ENCODE results near the gene KPNA2. TPM values are rescaled to one million over a fixed set of nuclear protein-coding genes. Genes with fewer than 3 reads are reported as not detected.
"Not testable (repeated sequence)": the region's sequence is repeated elsewhere in the genome, so short reads cannot be mapped to it uniquely, and the experiment has no call there.

KPNA2 gene
- polyA plus RNA-seq, 1 donor from 2014 or later = 81.2 TPM

DNA sequence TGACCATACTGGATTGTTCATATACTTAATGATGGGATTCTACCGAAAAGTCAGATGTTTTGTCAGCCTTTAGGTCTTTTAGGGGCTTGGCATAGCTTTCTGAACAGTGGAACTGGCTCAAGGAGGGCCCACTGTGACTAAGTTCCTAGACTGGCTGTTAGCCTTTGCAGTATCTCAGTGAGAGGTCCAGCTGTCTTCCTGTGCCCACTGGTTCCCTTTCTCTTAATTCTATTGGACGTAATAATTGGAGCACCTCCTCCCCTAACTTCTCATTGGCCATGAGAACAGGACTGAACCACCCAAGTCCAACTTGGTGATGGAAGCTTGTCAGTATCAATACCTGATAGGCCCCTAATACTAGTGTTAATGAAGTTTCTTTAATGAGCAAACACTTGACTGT, 13.5 kb downstream of the KPNA2 start:
- no peaks in the 10 kb centered on the region for H3F3A ChIP-seq (ENCODE audit: insufficient read depth, low read length, poor library complexity, severe bottlenecking)
- H3K79me2 ChIP-seq (replicated peaks; ENCODE audit: insufficient read depth, low read length) = no peaks in the 10 kb centered on the region
- H3K9me3 ChIP-seq (ENCODE audit: low read length) = no peaks in the 10 kb centered on the region
- no peak overlapping the region for H3K27ac ChIP-seq (ENCODE audit: low read length)
- no peak overlapping the region for H3K4me2 ChIP-seq (ENCODE audit: low read length)
- H3K9me2 ChIP-seq (ENCODE audit: insufficient read depth, low read length) = no peaks in the 10 kb centered on the region
- no peaks in the 10 kb centered on the region for H4K20me1 ChIP-seq (ENCODE audit: insufficient read depth)
- H3K9ac ChIP-seq (ENCODE audit: low read length) = no peak overlapping the region
- H2AFZ ChIP-seq (ENCODE audit: low read depth, low read length) = no peak overlapping the region
- no peaks in the 10 kb centered on the region for H3K27me3 ChIP-seq (ENCODE audit: insufficient read depth, low read depth, low read length)
- no peaks in the 10 kb centered on the region for H3K36me3 ChIP-seq (ENCODE audit: insufficient read depth, low read length)
- H3K4me3 ChIP-seq (ENCODE audit: low read length) = no peak overlapping the region
- no peak for TF ChIP-seq RAD21 (conservative IDR thresholded peaks at IDR 0.05)

DNA sequence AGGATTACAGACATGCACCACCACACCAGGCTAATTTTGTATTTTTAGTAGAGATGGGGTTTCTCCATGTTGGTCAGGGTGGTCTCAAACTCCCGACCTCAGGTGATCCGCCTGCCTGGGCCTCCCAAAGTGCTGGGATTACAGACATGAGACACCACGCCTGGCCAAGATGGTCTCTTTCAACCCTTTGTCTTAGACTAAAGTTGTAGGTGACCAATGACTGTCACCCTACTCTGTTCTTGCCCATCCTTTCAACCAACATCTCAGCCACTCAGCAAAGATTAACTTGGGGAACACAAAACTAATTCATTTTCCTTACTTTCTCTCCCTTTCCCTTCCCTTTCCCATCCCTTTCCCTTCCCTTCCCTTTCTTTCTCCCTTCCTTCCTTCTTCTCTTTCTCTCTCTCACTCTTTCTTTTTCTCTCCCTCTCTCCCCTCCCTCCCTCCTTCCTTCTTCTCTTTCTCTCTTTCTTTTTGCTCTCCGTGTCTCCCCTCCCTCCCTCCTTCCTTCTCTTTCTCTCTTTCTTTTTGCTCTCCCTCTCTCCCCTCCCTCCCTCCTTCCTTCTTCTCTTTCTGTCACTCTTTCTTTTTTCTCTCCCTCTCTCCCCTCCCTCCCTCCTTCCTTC, 14.4 kb downstream of the KPNA2 start:
- not testable (repeated sequence) for H3F3A ChIP-seq (ENCODE audit: insufficient read depth, low read length, poor library complexity, severe bottlenecking); H2AFZ ChIP-seq (ENCODE audit: low read depth, low read length); H4K20me1 ChIP-seq (ENCODE audit: insufficient read depth); H3K4me2 ChIP-seq (ENCODE audit: low read length); H3K4me3 ChIP-seq (ENCODE audit: low read length); H3K79me2 ChIP-seq (replicated peaks; ENCODE audit: insufficient read depth, low read length); H3K9me2 ChIP-seq (ENCODE audit: insufficient read depth, low read length); H3K36me3 ChIP-seq (ENCODE audit: insufficient read depth, low read length); H3K9ac ChIP-seq (ENCODE audit: low read length); H3K27me3 ChIP-seq (ENCODE audit: insufficient read depth, low read depth, low read length); H3K9me3 ChIP-seq (ENCODE audit: low read length); H3K27ac ChIP-seq (ENCODE audit: low read length)

DNA sequence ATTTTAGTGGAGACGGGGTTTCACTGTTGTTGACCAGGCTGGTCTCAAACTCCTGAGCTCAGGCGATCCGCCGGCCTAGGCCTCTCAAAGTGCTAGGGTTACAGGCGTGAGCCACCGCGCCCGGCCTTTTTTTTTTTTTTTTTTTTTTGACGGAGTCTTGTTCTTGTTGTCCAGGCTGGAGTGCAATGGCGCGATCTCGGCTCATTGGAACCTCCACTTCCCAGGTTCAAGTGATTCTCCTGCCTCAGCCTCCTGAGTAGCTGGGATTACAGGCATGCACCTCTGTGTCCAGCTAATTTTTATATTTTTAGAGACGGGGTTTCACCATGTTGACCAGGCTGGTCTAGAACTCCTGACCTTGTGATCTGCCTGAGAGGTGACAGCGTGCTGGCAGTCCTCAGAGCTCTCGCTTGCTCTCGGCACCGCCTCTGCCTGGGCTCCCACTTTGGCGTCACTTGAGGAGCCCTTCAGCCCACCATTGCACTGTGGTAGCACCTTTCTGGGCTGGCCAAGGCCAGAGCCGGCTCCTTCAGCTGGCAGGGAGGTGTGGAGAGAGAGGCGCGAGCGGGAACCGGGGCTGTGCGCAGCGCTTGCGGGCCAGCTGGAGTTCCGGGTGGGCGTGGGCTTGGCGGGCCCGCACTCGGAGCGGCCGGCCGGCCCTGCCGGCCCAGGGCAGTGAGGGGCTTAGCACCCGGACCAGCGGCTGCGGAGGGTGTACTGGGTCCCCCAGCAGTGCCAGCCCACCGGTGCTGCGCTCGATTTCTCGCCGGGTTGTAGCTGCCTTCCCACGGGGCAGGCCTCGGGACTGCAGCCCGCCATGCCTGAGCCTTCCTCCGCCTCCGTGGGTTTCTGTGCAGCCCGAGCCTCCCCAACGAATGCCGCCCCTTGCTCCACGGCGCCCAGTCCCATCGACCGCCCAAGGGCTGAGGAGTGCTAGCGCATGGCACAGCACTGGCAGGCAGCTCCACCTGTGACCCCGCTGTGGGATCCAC, 16.1 kb downstream of the KPNA2 start:
- H3K4me3 ChIP-seq (ENCODE audit: low read length); H3K27me3 ChIP-seq (ENCODE audit: insufficient read depth, low read depth, low read length); H3F3A ChIP-seq (ENCODE audit: insufficient read depth, low read length, poor library complexity, severe bottlenecking); H3K79me2 ChIP-seq (replicated peaks; ENCODE audit: insufficient read depth, low read length); H4K20me1 ChIP-seq (ENCODE audit: insufficient read depth); H3K27ac ChIP-seq (ENCODE audit: low read length); H3K9me3 ChIP-seq (ENCODE audit: low read length); H3K36me3 ChIP-seq (ENCODE audit: insufficient read depth, low read length); H3K4me2 ChIP-seq (ENCODE audit: low read length); H3K9me2 ChIP-seq (ENCODE audit: insufficient read depth, low read length); H2AFZ ChIP-seq (ENCODE audit: low read depth, low read length); H3K9ac ChIP-seq (ENCODE audit: low read length): not testable (repeated sequence)

- Histone ChIP-seq H3K27ac (ENCODE audit: low read length) (no peak overlapping the region), H3K27me3 (ENCODE audit: insufficient read depth, low read depth, low read length) (no peaks in the 10 kb centered on the region), H3K9me2 (ENCODE audit: insufficient read depth, low read length) (no peaks in the 10 kb centered on the region), H4K20me1 (ENCODE audit: insufficient read depth) (no peaks in the 10 kb centered on the region), H2AFZ (ENCODE audit: low read depth, low read length) (no peak overlapping the region), H3K36me3 (ENCODE audit: insufficient read depth, low read length) (no peaks in the 10 kb centered on the region), H3F3A (ENCODE audit: insufficient read depth, low read length, poor library complexity, severe bottlenecking) (no peaks in the 10 kb centered on the region), H3K4me3 (ENCODE audit: low read length) (no peak overlapping the region), H3K79me2 (replicated peaks; ENCODE audit: insufficient read depth, low read length) (no peaks in the 10 kb centered on the region), H3K9ac (ENCODE audit: low read length) (no peak overlapping the region), H3K4me2 (ENCODE audit: low read length) (no peak overlapping the region), H3K9me3 (ENCODE audit: low read length) (no peaks in the 10 kb centered on the region)
- TF ChIP-seq POLR2AphosphoS5 (IDR thresholded peaks at IDR 0.05) (no peak), SMC3 (conservative IDR thresholded peaks at IDR 0.05; ENCODE audit: poor library complexity) (no peak), RAD21 (conservative IDR thresholded peaks at IDR 0.05) (no peak), TAF1 (IDR thresholded peaks at IDR 0.05; ENCODE audit: low read depth) (no peak), CTCF (IDR thresholded peaks at IDR 0.05; ENCODE audit: poor library complexity, severe bottlenecking) (no peak), EP300 (conservative IDR thresholded peaks at IDR 0.05; ENCODE audit: poor library complexity, severe bottlenecking) (no peak), EZH2 (IDR thresholded peaks at IDR 0.05; ENCODE audit: borderline replicate concordance, insufficient read depth, low read length, poor library complexity, severe bottlenecking) (no peak), MXI1 (conservative IDR thresholded peaks at IDR 0.05; ENCODE audit: poor library complexity, severe bottlenecking) (no peak)
- TF ChIP-seq, protein P1, sequence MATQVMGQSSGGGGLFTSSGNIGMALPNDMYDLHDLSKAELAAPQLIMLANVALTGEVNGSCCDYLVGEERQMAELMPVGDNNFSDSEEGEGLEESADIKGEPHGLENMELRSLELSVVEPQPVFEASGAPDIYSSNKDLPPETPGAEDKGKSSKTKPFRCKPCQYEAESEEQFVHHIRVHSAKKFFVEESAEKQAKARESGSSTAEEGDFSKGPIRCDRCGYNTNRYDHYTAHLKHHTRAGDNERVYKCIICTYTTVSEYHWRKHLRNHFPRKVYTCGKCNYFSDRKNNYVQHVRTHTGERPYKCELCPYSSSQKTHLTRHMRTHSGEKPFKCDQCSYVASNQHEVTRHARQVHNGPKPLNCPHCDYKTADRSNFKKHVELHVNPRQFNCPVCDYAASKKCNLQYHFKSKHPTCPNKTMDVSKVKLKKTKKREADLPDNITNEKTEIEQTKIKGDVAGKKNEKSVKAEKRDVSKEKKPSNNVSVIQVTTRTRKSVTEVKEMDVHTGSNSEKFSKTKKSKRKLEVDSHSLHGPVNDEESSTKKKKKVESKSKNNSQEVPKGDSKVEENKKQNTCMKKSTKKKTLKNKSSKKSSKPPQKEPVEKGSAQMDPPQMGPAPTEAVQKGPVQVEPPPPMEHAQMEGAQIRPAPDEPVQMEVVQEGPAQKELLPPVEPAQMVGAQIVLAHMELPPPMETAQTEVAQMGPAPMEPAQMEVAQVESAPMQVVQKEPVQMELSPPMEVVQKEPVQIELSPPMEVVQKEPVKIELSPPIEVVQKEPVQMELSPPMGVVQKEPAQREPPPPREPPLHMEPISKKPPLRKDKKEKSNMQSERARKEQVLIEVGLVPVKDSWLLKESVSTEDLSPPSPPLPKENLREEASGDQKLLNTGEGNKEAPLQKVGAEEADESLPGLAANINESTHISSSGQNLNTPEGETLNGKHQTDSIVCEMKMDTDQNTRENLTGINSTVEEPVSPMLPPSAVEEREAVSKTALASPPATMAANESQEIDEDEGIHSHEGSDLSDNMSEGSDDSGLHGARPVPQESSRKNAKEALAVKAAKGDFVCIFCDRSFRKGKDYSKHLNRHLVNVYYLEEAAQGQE (IDR thresholded peaks at IDR 0.05; ENCODE audit: borderline replicate concordance) = no peak
Measured at GRCh38 chr17:68052810-68053209, 17.3 kb downstream of the KPNA2 start.
